ENCODE measurements around the gene IFNGR1. TPM values are rescaled to one million over a fixed set of nuclear protein-coding genes. Genes with fewer than 3 reads are reported as not detected.

Gene IFNGR1
- total RNA-seq, 1 experiment from 2014 or later: 19.5 TPM

GRCh38 chr6:137156650-137157049 lies 62.5 kb downstream of the IFNGR1 start:
- H3K4me2 ChIP-seq: no peak overlapping the region
- no peak overlapping the region for H3K4me3 ChIP-seq
- intact Hi-C loops (cut with micrococcal nuclease; ENCODE audit: unreplicated experiment): no loop called here
- TF ChIP-seq CTCF (conservative IDR thresholded peaks at IDR 0.05): no peak
- no peak for TF ChIP-seq EZH2 (IDR thresholded peaks at IDR 0.05; ENCODE audit: low read depth)
- no peaks in the 10 kb centered on the region for H4K20me1 ChIP-seq (ENCODE audit: insufficient read depth)
- no peaks in the 10 kb centered on the region for H3K36me3 ChIP-seq (ENCODE audit: low read depth)
- no peak overlapping the region for H2AFZ ChIP-seq
- H3K27me3 ChIP-seq (ENCODE audit: insufficient read depth, low read depth): no peaks in the 10 kb centered on the region
- no peak overlapping the region for H3K27ac ChIP-seq
- H3K4me1 ChIP-seq (replicated peaks; ENCODE audit: insufficient read depth): peaks cover 26% of the 10 kb centered on the region
- no peak for DNase-seq
- POLR2A ChIA-PET (ENCODE audit: unreplicated experiment): no interaction called here
- CTCF ChIA-PET: no interaction called here
- 0 out of 2 replicates have a peak, but pooled peaks cover 8% of the 10 kb centered on the region for H3K9me3 ChIP-seq (ENCODE audit: insufficient read depth, low read depth)
- no TSS peak for BruUV-seq (replicated peaks)
- H3F3A ChIP-seq (ENCODE audit: insufficient read depth, low read depth): peaks cover 18% of the 10 kb centered on the region; the same call in 1 of the 2 replicates
- no peaks in the 10 kb centered on the region for H3K79me2 ChIP-seq (ENCODE audit: low read depth)
- H3K9me2 ChIP-seq (ENCODE audit: insufficient read depth): no peaks in the 10 kb centered on the region

GRCh38 chr6:137155830-137156229 lies 63.4 kb downstream of the IFNGR1 start:
- no peaks in the 10 kb centered on the region for H3K79me2 ChIP-seq (ENCODE audit: low read depth)
- no peaks in the 10 kb centered on the region for H3K9me2 ChIP-seq (ENCODE audit: insufficient read depth)
- H3K4me1 ChIP-seq (replicated peaks; ENCODE audit: insufficient read depth): peaks cover 18% of the 10 kb centered on the region
- H3K4me3 ChIP-seq: no peak overlapping the region
- H2AFZ ChIP-seq: peak overlapping the region; percentile 31; the same call in 1 of the 2 replicates
- ChIA-PET CTCF (no interaction called here), POLR2A (ENCODE audit: unreplicated experiment) (no interaction called here)
- H4K20me1 ChIP-seq (ENCODE audit: insufficient read depth): no peaks in the 10 kb centered on the region
- no peaks in the 10 kb centered on the region for H3K27me3 ChIP-seq (ENCODE audit: insufficient read depth, low read depth)
- peaks cover 12% of the 10 kb centered on the region; the same call in 1 of the 2 replicates for H3F3A ChIP-seq (ENCODE audit: insufficient read depth, low read depth)
- no peaks in the 10 kb centered on the region for H3K36me3 ChIP-seq (ENCODE audit: low read depth)
- H3K9me3 ChIP-seq (ENCODE audit: insufficient read depth, low read depth): 0 out of 2 replicates have a peak, but pooled peaks cover 3% of the 10 kb centered on the region
- intact Hi-C loops (cut with micrococcal nuclease; ENCODE audit: unreplicated experiment): no loop called here
- DNase-seq: peak in 1 of 2 experiments; percentile 61
- peak overlapping the region; percentile 31; the same call in 1 of the 2 replicates for H3K27ac ChIP-seq
- peak overlapping the region; percentile 44 for H3K4me2 ChIP-seq
- TF ChIP-seq EZH2 (IDR thresholded peaks at IDR 0.05; ENCODE audit: low read depth) (no peak), CTCF (conservative IDR thresholded peaks at IDR 0.05) (no peak)
- BruUV-seq (replicated peaks): no TSS peak

- H3K9me3 ChIP-seq (ENCODE audit: insufficient read depth, low read depth): no peaks in the 10 kb centered on the region
- H3F3A ChIP-seq (ENCODE audit: insufficient read depth, low read depth): peaks cover 20% of the 10 kb centered on the region
- POLR2A ChIA-PET (ENCODE audit: unreplicated experiment): no interaction called here
- DNase-seq: no peak
- H3K27me3 ChIP-seq (ENCODE audit: insufficient read depth, low read depth): no peaks in the 10 kb centered on the region
- H3K9me2 ChIP-seq (ENCODE audit: insufficient read depth): no peaks in the 10 kb centered on the region
- TF ChIP-seq EZH2 (IDR thresholded peaks at IDR 0.05; ENCODE audit: low read depth) (no peak), CTCF (conservative IDR thresholded peaks at IDR 0.05) (no peak)
- H3K4me3 ChIP-seq: no peak overlapping the region
- peaks cover 23% of the 10 kb centered on the region for H3K4me1 ChIP-seq (replicated peaks; ENCODE audit: insufficient read depth)
- no peak overlapping the region for H3K4me2 ChIP-seq
- intact Hi-C loops (cut with micrococcal nuclease; ENCODE audit: unreplicated experiment): no loop called here
- no peaks in the 10 kb centered on the region for H3K79me2 ChIP-seq (ENCODE audit: low read depth)
- no peaks in the 10 kb centered on the region for H4K20me1 ChIP-seq (ENCODE audit: insufficient read depth)
- BruUV-seq (replicated peaks): no TSS peak
- no peaks in the 10 kb centered on the region for H3K36me3 ChIP-seq (ENCODE audit: low read depth)
- no peak overlapping the region for H2AFZ ChIP-seq
- no peak overlapping the region for H3K27ac ChIP-seq
- CTCF ChIA-PET: interaction anchor here (0.7 kb wide), 1 partner anchor 91 kb away, joined by 7 read pairs; no protein-coding TSS in a partner anchor
These were observed 69.1 kb downstream of the IFNGR1 start for GRCh38 chr6:137150072-137150471.

Measured in PC-9 (cell line).